Panc1 (cell line): ENCODE results near the gene SNX15.

Experiments
- CTCF ChIP-seq: fragments of 450-650 bp; IDR thresholded peaks from 2 replicates; pipeline ENCODE4 v1.5.1; 2017; ENCODE audit warnings: mild to moderate bottlenecking
- POLR2AphosphoS5 ChIP-seq: IDR thresholded peaks from 2 replicates; pipeline ENCODE4 v1.6.1; 2012; ENCODE audit warnings: mild to moderate bottlenecking, low read depth, low read length, moderate library complexity
- SIN3A ChIP-seq: IDR thresholded peaks from 2 replicates; pipeline ENCODE4 v1.6.1; 2012; ENCODE audit warnings: low read depth, mild to moderate bottlenecking, low read length, moderate library complexity, borderline replicate concordance; ENCODE audit not compliant: insufficient read depth
- TCF7L2 ChIP-seq: IDR thresholded peaks from 2 replicates; pipeline ENCODE4 v1.6.1; 2011; ENCODE audit warnings: mild to moderate bottlenecking, low read depth, low read length, inconsistent platforms
- TF ChIP-seq, protein P1 (sequence below), 2 experiments: IDR thresholded peaks; 2 replicates each; pipeline ENCODE4 v1.6.1; 2011 to 2012; ENCODE audit warnings: low read depth in 2 of 2, control low read depth in 1 of 2, low read length in 1 of 2, mild to moderate bottlenecking in 1 of 2, moderate library complexity in 1 of 2; ENCODE audit not compliant: insufficient read depth in 1 of 2

DNA sequence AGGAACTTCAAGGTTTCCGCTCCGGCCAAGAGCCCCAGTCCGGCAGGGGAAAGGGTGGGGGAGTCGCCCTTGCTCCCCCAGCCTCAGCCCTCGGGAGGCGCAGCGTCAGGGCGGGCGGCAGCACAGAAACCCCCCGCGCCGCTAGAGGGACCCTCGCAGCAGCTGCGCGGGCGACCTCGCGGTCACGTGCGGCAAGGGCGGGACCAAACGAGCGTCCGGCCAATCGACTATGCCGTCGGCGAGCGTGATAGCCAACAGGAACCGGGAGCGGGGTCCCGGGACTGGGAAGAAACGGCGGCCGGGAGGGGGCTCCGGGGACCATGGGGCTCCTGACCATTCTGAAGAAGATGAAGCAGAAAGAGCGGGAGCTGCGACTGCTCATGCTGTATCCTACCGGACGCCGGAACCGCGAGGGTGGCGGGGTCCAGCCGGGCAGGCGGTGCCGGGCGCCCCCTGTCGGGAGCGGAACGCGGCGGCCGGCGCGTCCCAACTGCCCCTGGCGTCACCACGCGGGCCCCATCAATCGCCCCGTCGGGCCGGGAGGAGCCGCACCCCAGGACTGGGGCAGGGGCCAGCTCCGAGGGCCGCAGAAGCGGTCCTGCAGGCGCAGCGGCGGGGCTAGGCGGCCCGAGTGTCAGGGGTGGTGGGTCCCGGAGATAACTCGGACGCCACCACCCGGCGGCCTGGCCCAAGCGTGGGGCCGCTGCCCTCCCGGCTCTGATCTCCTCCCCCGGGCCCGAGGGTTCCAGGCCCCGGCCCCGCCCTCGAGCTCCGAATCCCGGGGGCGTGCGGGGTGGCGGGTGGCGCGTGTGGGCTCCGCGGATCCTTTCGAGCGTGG, 13.1 kb upstream of the SNX15 start, which contains the start of gene ARL2:
- 0 out of 2 replicates have a peak, but pooled peaks have one; percentile 56 for TF ChIP-seq SIN3A
- TF ChIP-seq CTCF = peak; percentile 99
- TF ChIP-seq TCF7L2 = peak; percentile 83
- TF ChIP-seq, protein P1, sequence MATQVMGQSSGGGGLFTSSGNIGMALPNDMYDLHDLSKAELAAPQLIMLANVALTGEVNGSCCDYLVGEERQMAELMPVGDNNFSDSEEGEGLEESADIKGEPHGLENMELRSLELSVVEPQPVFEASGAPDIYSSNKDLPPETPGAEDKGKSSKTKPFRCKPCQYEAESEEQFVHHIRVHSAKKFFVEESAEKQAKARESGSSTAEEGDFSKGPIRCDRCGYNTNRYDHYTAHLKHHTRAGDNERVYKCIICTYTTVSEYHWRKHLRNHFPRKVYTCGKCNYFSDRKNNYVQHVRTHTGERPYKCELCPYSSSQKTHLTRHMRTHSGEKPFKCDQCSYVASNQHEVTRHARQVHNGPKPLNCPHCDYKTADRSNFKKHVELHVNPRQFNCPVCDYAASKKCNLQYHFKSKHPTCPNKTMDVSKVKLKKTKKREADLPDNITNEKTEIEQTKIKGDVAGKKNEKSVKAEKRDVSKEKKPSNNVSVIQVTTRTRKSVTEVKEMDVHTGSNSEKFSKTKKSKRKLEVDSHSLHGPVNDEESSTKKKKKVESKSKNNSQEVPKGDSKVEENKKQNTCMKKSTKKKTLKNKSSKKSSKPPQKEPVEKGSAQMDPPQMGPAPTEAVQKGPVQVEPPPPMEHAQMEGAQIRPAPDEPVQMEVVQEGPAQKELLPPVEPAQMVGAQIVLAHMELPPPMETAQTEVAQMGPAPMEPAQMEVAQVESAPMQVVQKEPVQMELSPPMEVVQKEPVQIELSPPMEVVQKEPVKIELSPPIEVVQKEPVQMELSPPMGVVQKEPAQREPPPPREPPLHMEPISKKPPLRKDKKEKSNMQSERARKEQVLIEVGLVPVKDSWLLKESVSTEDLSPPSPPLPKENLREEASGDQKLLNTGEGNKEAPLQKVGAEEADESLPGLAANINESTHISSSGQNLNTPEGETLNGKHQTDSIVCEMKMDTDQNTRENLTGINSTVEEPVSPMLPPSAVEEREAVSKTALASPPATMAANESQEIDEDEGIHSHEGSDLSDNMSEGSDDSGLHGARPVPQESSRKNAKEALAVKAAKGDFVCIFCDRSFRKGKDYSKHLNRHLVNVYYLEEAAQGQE (IDR thresholded peaks at IDR 0.05; ENCODE audit: insufficient read depth in 1 of 2, low read depth in 2 of 2, low read length in 1 of 2) = no peak
- peak; percentile 70 for TF ChIP-seq POLR2AphosphoS5
